Keratinocyte (primary cell): ENCODE measurements around the gene ZGPAT. TPM values are rescaled to one million over a fixed set of nuclear protein-coding genes. Genes with fewer than 3 reads are reported as not detected.

ENCODE experiments used
- DNase-seq: peaks from one replicate; pipeline ENCODE4 v3.0.0-alpha.2; 2011; ENCODE audit warnings: low read depth, missing footprints, low spot score
- FAIRE-seq: peaks from 2 replicates; lab custom pipeline; 2011; peaks lifted over from hg19 to GRCh38; lab: Jason Lieb, UNC
- H2AFZ ChIP-seq: 2 replicates; pipeline ENCODE4 v1.6.0; 2012; ENCODE audit warnings: low read length, control low read depth, inconsistent platforms; ENCODE audit not compliant: control insufficient read depth
- H3K27ac ChIP-seq: 2 replicates; pipeline ENCODE4 v1.5.1; 2011; ENCODE audit warnings: low read length; ENCODE audit not compliant: control insufficient read depth, insufficient read depth
- H3K27me3 ChIP-seq: 3 replicates; pipeline ENCODE4 v1.6.0; 2011; ENCODE audit warnings: low read length; ENCODE audit not compliant: control insufficient read depth, insufficient read depth; ENCODE audit errors: extremely low read depth
- H3K36me3 ChIP-seq, 2 experiments: 2 replicates in 1 of 2; 3 replicates in 1 of 2; pipeline ENCODE4 v1.5.1; 2011; ENCODE audit warnings: low read length in 2 of 2, mild to moderate bottlenecking in 1 of 2; ENCODE audit not compliant: control insufficient read depth in 2 of 2, insufficient read depth in 2 of 2; ENCODE audit errors: extremely low read depth in 1 of 2
- H3K4me1 ChIP-seq: 3 replicates; pipeline ENCODE4 v1.5.1; 2011; ENCODE audit warnings: low read length; ENCODE audit not compliant: control insufficient read depth, insufficient read depth; ENCODE audit errors: extremely low read depth
- H3K4me2 ChIP-seq: 3 replicates; pipeline ENCODE4 v1.6.0; 2011; ENCODE audit warnings: low read depth, low read length; ENCODE audit not compliant: control insufficient read depth, insufficient read depth; ENCODE audit errors: extremely low read depth
- H3K4me3 ChIP-seq, 3 experiments: fragments of 200-600 bp in 1 of 3; sonication (generic) in 1 of 3; 2 replicates in 2 of 3; 3 replicates in 1 of 3; pipeline ENCODE4 v1.5.1; 2011 to 2016; ENCODE audit warnings: low read length in 3 of 3, mild to moderate bottlenecking in 3 of 3, control low read depth in 2 of 3, inconsistent platforms in 1 of 3, low read depth in 1 of 3, mixed read lengths in 1 of 3, mixed run types in 1 of 3, moderate library complexity in 1 of 3; ENCODE audit not compliant: control insufficient read depth in 2 of 3, insufficient read depth in 2 of 3; ENCODE audit errors: extremely low read depth in 1 of 3
- H3K79me2 ChIP-seq: 2 replicates; pipeline ENCODE4 v1.6.0; 2012; ENCODE audit warnings: low read length; ENCODE audit not compliant: control insufficient read depth, insufficient read depth
- H3K9ac ChIP-seq: 3 replicates; pipeline ENCODE4 v1.6.0; 2011; ENCODE audit warnings: low read length; ENCODE audit not compliant: control insufficient read depth, insufficient read depth; ENCODE audit errors: extremely low read depth
- H3K9me1 ChIP-seq: 3 replicates; pipeline ENCODE4 v1.6.0; 2011; ENCODE audit warnings: low read length; ENCODE audit not compliant: control insufficient read depth, insufficient read depth; ENCODE audit errors: extremely low read depth
- H3K9me3 ChIP-seq: 2 replicates; pipeline ENCODE4 v1.5.1; 2012; ENCODE audit warnings: low read depth, low read length; ENCODE audit not compliant: control insufficient read depth
- H4K20me1 ChIP-seq: 3 replicates; pipeline ENCODE4 v1.6.0; 2011; ENCODE audit warnings: low read length; ENCODE audit not compliant: control insufficient read depth, insufficient read depth; ENCODE audit errors: extremely low read depth
- EZH2 ChIP-seq: IDR thresholded peaks from one replicate; pipeline ENCODE4 v1.6.1; 2012; ENCODE audit warnings: inconsistent platforms, mild to moderate bottlenecking, low read length, moderate library complexity
- dilution Hi-C: fragments of 300-500 bp; cut with MboI; formaldehyde crosslinking; loops from one replicate; pipeline ENCODE4 v1.7.0; 2020; ENCODE audit warnings: low sequenced_read_pairs; ENCODE audit not compliant: extremely low pct_ligation_motif_present
- polyA plus RNA-seq, 5 experiments: library from polyadenylated mRNA; depleted of rRNA in 3 of 5; stranded (reverse) in 3 of 5; stranded (forward) in 1 of 5; unstranded in 1 of 5; fragments of >200 nt; gene quantifications; 1 replicate in 1 of 5; 2 replicates in 3 of 5; 3 replicates in 1 of 5; pipeline versions ENCODE4 v1.2.1 to v1.2.3, GENCODE V29; 2011 to 2012; ENCODE audit warnings: missing spikeins in 2 of 5, low read depth in 1 of 5, low replicate concordance in 1 of 5
- TF ChIP-seq, protein P1 (sequence below), 3 experiments: IDR thresholded peaks in 1 of 3; conservative IDR thresholded peaks in 1 of 3; optimal IDR thresholded peaks in 1 of 3; 2 replicates in 2 of 3; 3 replicates in 1 of 3; pipeline versions ENCODE3 to v1.5.1; 2011; ENCODE audit warnings: low read length in 3 of 3, mild to moderate bottlenecking in 3 of 3, moderate library complexity in 2 of 3, control low read depth in 1 of 3, inconsistent platforms in 1 of 3; ENCODE audit not compliant: insufficient read depth in 2 of 3; ENCODE audit errors: extremely low read depth in 1 of 3

The ZGPAT gene
- polyA plus RNA-seq, 1 donor (not counting 4 experiments of a cell fraction or from before 2014, with no cell fraction given): 7.8 TPM

DNA sequence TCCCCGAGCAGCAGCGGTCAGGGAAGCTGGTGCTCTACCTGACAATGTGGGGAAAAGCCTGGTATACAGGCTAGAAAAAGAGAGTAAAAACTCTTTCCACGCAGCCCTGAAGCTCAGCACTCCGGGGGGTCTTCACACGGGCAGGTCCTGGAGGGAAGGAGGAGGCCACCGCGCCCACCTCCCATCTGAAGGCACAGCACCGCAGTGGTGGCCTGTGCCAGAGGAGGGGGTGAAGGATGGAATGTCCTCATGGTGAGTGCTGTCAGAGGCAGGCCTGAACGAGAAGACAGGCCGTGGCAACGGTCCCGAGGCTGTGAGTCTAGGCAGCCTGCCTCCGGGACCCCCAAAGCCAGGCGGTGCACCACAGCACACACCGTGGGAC lies 37.6 kb downstream of the ZGPAT start:
- Histone ChIP-seq H3K9me1 (no peaks in the 10 kb centered on the region), H3K79me2 (no peaks in the 10 kb centered on the region), H3K27ac (no peak overlapping the region), H3K4me3 (no peak overlapping the region), H2AFZ (no peak overlapping the region), H3K9ac (no peak overlapping the region), H3K27me3 (no peaks in the 10 kb centered on the region), H4K20me1 (no peaks in the 10 kb centered on the region), H3K4me1 (peaks cover 12% of the 10 kb centered on the region), H3K4me2 (no peak overlapping the region), H3K9me3 (no peaks in the 10 kb centered on the region), H3K36me3 (peaks cover 2 to 7% of the 10 kb centered on the region in 2 experiments)
- TF ChIP-seq, protein P1, sequence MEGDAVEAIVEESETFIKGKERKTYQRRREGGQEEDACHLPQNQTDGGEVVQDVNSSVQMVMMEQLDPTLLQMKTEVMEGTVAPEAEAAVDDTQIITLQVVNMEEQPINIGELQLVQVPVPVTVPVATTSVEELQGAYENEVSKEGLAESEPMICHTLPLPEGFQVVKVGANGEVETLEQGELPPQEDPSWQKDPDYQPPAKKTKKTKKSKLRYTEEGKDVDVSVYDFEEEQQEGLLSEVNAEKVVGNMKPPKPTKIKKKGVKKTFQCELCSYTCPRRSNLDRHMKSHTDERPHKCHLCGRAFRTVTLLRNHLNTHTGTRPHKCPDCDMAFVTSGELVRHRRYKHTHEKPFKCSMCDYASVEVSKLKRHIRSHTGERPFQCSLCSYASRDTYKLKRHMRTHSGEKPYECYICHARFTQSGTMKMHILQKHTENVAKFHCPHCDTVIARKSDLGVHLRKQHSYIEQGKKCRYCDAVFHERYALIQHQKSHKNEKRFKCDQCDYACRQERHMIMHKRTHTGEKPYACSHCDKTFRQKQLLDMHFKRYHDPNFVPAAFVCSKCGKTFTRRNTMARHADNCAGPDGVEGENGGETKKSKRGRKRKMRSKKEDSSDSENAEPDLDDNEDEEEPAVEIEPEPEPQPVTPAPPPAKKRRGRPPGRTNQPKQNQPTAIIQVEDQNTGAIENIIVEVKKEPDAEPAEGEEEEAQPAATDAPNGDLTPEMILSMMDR (optimal IDR thresholded peaks at IDR 0.05 in 1 of 3, IDR thresholded peaks at IDR 0.05 in 1 of 3, conservative IDR thresholded peaks at IDR 0.05 in 1 of 3; ENCODE audit: extremely low read depth in 1 of 3, insufficient read depth in 2 of 3, low read length in 3 of 3): no peak
- no peak for TF ChIP-seq EZH2
- no peak for FAIRE-seq
- no peak for DNase-seq
- dilution Hi-C loops: no loop called here

DNA sequence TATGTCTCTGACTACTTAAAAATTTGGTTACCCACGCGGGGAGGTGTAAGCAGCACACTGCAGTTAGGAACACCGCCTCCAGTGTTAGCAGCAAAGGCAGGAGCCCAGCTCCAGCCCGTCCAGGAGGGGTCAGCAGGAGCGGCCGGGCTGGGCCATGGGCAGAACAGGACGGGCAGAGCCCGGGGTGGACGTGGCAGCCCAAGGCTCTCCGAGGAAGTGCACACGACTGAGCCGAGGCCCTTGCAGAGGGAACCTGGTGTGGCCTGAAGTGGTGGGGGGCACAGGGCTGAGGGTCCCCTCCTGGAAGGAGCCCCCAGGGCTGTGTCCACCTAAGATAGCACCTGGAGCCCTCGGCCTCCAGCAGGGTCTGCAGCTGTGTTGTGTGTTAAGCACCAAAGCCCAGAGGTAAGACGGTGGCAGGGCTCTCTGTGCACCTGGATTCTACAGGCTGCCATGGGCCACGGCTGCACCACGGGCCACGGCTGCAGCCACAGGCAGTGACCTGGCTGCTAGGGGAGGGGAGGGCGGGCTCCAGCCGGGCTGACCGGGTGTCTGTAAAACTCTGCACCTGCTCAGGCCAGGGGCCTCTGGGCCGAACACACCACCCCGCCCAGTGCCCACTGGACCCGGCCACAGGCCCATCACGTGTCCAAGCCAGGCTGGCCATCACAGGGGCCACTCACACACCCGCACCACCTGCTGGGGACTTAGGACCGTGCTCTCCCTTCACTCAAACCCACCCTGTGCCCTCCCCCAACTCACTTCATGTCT lies 38.3 kb downstream of the ZGPAT start:
- Histone ChIP-seq H3K9me1 (no peaks in the 10 kb centered on the region), H3K79me2 (no peaks in the 10 kb centered on the region), H3K27ac (no peak overlapping the region), H3K4me3 (no peak overlapping the region), H3K4me2 (no peak overlapping the region), H3K36me3 (peaks cover 2 to 7% of the 10 kb centered on the region in 2 experiments), H3K4me1 (peaks cover 8% of the 10 kb centered on the region), H3K9ac (no peak overlapping the region), H2AFZ (no peak overlapping the region), H3K9me3 (no peaks in the 10 kb centered on the region), H4K20me1 (no peaks in the 10 kb centered on the region), H3K27me3 (no peaks in the 10 kb centered on the region)
- dilution Hi-C loops: no loop called here
- TF ChIP-seq EZH2: no peak
- TF ChIP-seq, protein P1 (optimal IDR thresholded peaks at IDR 0.05 in 1 of 3, IDR thresholded peaks at IDR 0.05 in 1 of 3, conservative IDR thresholded peaks at IDR 0.05 in 1 of 3; ENCODE audit: extremely low read depth in 1 of 3, insufficient read depth in 2 of 3, low read length in 3 of 3): no peak
- no peak for DNase-seq
- FAIRE-seq: no peak
